Adrenal gland (tissue), 12 donors: Measurements from ENCODE around the gene B4GALNT3. TPM values are rescaled to one million over a fixed set of nuclear protein-coding genes. Genes with fewer than 3 reads are reported as not detected.

ENCODE experiments used
- DNase-seq, 7 donors: peaks; one replicate each; pipeline ENCODE4 v3.0.0-alpha.2; 2019 to 2020
- H3K27ac ChIP-seq, 5 donors: fragments of 200-600 bp; sonication (generic) in 4 of 5; 1 replicate in 3 of 5; 2 replicates in 2 of 5; pipeline versions ENCODE4 v1.5.1 to v1.8.0; 2016 to 2020; ENCODE audit warnings: mild to moderate bottlenecking in 1 of 5
- H3K27me3 ChIP-seq: fragments of 200-600 bp; 2 replicates; pipeline ENCODE4 v1.8.0; 2021
- H3K36me3 ChIP-seq, 2 donors: fragments of 200-600 bp; replicated peaks in 1 of 2; 1 replicate in 1 of 2; 2 replicates in 1 of 2; pipeline versions ENCODE4 v1.5.1 to v1.8.0; 2018 to 2022
- H3K4me1 ChIP-seq, 2 donors: fragments of 200-600 bp; replicated peaks in 1 of 2; 1 replicate in 1 of 2; 2 replicates in 1 of 2; pipeline versions ENCODE4 v1.5.1 to v1.8.0; 2018 to 2021
- H3K4me3 ChIP-seq, 4 donors: fragments of 200-600 bp; sonication (generic) in 3 of 4; one replicate each; pipeline ENCODE4 v1.5.1; 2016 to 2018
- H3K9me3 ChIP-seq, 3 donors: fragments of 200-600 bp; sonication (generic) in 1 of 3; replicated peaks in 1 of 3; 1 replicate in 2 of 3; 2 replicates in 1 of 3; pipeline versions ENCODE4 v1.5.1 to v1.8.0; 2016 to 2021
- POLR2A ChIP-seq, 2 donors: fragments of 450-650 bp; IDR thresholded peaks; one replicate each; pipeline ENCODE4 v1.6.1; 2017; ENCODE audit warnings: antibody characterized with exemption in 2 of 2, mild to moderate bottlenecking in 2 of 2, moderate library complexity in 1 of 2
- WGBS, 4 donors: extraction: QIAGEN DNeasy Blood & Tissue Kit in 2 of 4; methylation state at CpG; one replicate each; pipeline versions ENCODE4 v1.1.5 to v1.1.7; 2013 to 2017; 5-methylcytosine and 5-hydroxymethylcytosine counted together
- intact Hi-C, 2 donors: fragments of 100-400 bp; cut with DNase I; formaldehyde crosslinking; loops; one replicate each; pipeline versions ENCODE4 v1.14.1 to v1.15.0; 2022 to 2023
- polyA plus RNA-seq, 3 donors: library from polyadenylated mRNA; stranded (reverse); fragments of 200-250 nt in 2 of 3; fragments of 350-450 nt in 1 of 3; fragmentation: Illumina TruSeq in 1 of 3; extraction: RNeasy Lipid Tissue Mini Kit (QIAGEN cat#74804) in 1 of 3; gene quantifications; one replicate each; pipeline ENCODE4 v1.2.3, GENCODE V29; 2013 to 2014
- total RNA-seq, 9 donors: library from RNA; depleted of rRNA in 4 of 9; stranded (reverse); fragments of >200 nt in 4 of 9; fragments of 120-200 nt in 1 of 9; fragmentation: NEBNext Ultra II Directional in 1 of 9; extraction: Animal tissue kit (Norgen Biotek cat#: 25700) in 1 of 9; gene quantifications; one replicate each; pipeline versions ENCODE4 v1.1.0 to v1.2.4, GENCODE V29; 2013 to 2023
- TF ChIP-seq, protein P1 (sequence below), 6 experiments: fragments of 450-650 bp in 4 of 6; fragments of 200-600 bp in 2 of 6; sonication (generic) in 1 of 6; IDR thresholded peaks; 1 replicate in 5 of 6; 2 replicates in 1 of 6; pipeline versions ENCODE4 v1.5.1 to v1.8.0; 2016 to 2021; ENCODE audit warnings: antibody characterized with exemption in 6 of 6, mild to moderate bottlenecking in 2 of 6, moderate library complexity in 1 of 6
- donor health status: healthy with polysubstance abuse.
- donor health status: Bipolar disorder and iron deficiency.
- donor health status: DM: yes; HTN: yes; CAD: no.
- donor health status: DM: no; HTN: no; CAD: no.
- donor health status: DM: no; HTN: no; CAD: no.
- donor health status: DM: yes; HTN: yes; CAD: no.

Gene B4GALNT3
- total and polyA plus RNA-seq, 12 donors, result 3.1 to 43.1 (median 28.5) TPM

DNA sequence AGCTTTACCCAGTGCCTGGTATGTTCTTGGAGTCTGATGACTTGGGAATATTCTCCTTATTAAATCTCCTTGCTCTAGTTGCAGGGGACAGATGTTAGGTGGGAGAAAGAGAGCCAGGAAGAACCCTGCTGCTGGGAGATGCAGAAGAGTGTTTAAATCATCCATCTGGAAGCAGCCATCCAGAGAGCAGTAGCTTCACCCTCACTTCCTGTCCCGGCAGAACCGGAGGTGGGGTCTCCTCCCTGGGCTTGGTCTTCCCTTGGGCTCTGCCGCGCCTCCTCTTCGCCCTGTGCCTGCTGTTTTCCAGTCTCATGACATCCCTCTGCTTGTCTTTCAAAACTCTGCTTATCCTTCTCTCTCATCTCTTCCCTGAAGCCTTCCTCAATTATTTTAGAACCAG is 15.5 kb downstream of the B4GALNT3 start:
- Histone ChIP-seq H3K4me1 (no peaks in the 10 kb centered on the region), H3K27ac (no peak overlapping the region), H3K27me3 (no peaks in the 10 kb centered on the region), H3K9me3 (no peaks in the 10 kb centered on the region), H3K4me3 (no peak overlapping the region), H3K36me3 (no peaks in the 10 kb centered on the region)
- intact Hi-C loops, result no loop called here
- WGBS, 4 donors, result 54 to 73% (median 66%) methylated on average over 5 of the region's 5 CpGs
- TF ChIP-seq, protein P1, sequence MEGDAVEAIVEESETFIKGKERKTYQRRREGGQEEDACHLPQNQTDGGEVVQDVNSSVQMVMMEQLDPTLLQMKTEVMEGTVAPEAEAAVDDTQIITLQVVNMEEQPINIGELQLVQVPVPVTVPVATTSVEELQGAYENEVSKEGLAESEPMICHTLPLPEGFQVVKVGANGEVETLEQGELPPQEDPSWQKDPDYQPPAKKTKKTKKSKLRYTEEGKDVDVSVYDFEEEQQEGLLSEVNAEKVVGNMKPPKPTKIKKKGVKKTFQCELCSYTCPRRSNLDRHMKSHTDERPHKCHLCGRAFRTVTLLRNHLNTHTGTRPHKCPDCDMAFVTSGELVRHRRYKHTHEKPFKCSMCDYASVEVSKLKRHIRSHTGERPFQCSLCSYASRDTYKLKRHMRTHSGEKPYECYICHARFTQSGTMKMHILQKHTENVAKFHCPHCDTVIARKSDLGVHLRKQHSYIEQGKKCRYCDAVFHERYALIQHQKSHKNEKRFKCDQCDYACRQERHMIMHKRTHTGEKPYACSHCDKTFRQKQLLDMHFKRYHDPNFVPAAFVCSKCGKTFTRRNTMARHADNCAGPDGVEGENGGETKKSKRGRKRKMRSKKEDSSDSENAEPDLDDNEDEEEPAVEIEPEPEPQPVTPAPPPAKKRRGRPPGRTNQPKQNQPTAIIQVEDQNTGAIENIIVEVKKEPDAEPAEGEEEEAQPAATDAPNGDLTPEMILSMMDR (IDR thresholded peaks at IDR 0.05), result no peak
- no peak for TF ChIP-seq POLR2A (IDR thresholded peaks at IDR 0.05)
- peak in 1 of 7 donors; percentile 10 for DNase-seq

DNA sequence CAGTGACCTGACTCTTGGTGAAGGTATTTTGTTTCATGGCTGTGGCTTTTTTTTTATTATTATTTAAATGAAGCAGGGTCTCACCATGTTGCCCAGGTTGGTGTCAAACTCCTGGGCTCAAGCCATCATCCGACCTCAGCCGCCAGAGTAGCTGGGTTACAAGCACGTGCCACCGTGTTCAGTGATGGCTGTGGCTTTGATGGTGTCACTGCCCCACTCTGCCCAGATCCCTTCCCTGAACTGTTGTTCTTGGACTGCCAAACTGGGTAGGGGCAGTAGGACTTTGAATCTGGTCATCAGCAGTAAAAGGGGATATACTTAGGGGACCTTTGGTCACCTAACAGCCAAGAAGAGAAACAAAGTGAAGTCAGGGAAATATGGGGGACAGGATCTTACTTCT is 19.4 kb downstream of the B4GALNT3 start:
- TF ChIP-seq, protein P1 (IDR thresholded peaks at IDR 0.05), result no peak
- TF ChIP-seq POLR2A (IDR thresholded peaks at IDR 0.05), result no peak
- no peak overlapping the region for H3K4me3 ChIP-seq
- no peak overlapping the region for H3K27ac ChIP-seq
- WGBS, 4 donors, result 87 to 98% (median 96%) methylated on average over 4 of the region's 4 CpGs
- H3K4me1 ChIP-seq, result peaks cover 0 to 13% of the 10 kb centered on the region in 2 donors
- no peaks in the 10 kb centered on the region for H3K36me3 ChIP-seq
- intact Hi-C loops, result no loop called here
- no peaks in the 10 kb centered on the region for H3K9me3 ChIP-seq
- peak in 1 of 7 donors; percentile 2 for DNase-seq
- H3K27me3 ChIP-seq, result no peaks in the 10 kb centered on the region

DNA sequence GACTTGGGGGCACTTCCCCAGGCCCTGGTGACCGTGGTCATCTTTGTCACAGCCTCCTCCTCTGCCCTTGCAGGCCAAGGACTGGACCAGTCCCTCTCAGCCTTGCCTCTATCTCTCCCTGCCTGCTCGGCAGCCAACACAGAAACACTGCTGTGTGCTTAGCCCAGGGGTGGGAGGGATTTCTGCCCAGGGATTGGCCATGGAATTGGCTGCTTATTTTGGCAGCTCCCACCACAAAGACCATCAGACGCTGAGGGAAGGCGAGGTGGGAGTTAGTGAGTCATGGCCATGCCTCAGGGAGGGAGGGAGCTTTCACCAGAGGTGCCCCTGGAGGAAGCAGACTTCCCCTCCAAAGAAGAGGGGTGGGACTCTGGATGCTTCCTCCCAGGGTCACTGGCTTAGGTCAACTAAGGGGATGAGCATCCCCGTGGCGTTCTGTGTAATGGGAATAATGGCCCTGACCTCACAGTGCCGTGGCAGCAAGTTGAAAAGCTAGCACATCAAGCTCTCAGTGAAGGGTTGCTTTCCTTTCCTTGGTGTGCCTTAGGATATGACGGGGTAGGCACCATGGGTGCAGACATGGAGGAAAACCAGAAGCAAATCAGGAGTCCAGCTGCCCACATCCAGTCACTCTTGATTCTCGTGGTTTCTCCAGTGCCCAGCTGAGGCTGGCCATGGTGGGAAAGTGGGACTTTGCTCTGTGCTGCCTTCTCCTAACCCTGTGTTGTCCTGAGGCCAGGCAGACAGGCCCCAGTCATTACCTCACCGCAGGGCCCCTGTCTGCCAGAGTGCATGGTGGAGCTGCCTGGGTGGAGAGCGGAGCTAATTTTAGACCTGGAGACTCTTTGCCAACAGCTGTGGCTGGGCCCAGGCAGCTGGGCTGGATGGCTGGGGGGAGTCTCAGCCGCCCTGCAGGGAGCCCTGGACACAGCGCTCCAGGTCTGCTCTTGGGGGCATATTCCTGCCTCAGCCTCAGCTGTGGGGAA is 21.4 kb downstream of the B4GALNT3 start:
- no peaks in the 10 kb centered on the region for H3K27me3 ChIP-seq
- TF ChIP-seq, protein P1 (IDR thresholded peaks at IDR 0.05), result no peak
- no peak for TF ChIP-seq POLR2A (IDR thresholded peaks at IDR 0.05)
- intact Hi-C loops, result no loop called here
- H3K4me3 ChIP-seq, result no peak overlapping the region
- 38 to 64% (median 51%) methylated on average over 7 to 13 of the region's 13 CpGs for WGBS, 4 donors
- H3K4me1 ChIP-seq, result peaks cover 0 to 13% of the 10 kb centered on the region in 2 donors
- H3K27ac ChIP-seq, result peak overlapping the region in 2 of 5 donors; percentile 63
- H3K36me3 ChIP-seq, result no peaks in the 10 kb centered on the region
- DNase-seq, result peak in 6 of 7 donors; percentile 27 to 60 (median 54)
- no peaks in the 10 kb centered on the region for H3K9me3 ChIP-seq

DNA sequence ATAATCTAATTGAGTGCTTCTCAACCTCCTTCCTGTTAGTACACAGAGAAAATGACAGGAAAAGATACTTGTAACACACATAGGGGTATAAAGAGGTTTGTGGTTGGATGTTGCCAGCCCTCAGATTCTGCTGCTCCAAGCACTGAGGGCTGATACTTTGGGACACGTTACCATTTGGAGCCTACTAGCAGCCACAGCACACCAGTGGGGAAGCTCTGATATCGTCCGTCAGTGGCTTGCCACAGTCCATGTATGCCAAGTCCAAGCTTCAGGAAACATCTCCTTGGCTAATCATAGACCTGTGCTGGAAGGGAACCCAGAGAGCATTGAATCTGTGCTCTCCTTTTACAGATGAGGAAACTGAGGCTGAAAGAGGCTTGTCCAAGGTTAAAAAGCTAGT is 22.3 kb downstream of the B4GALNT3 start:
- Histone ChIP-seq H3K9me3 (no peaks in the 10 kb centered on the region), H3K36me3 (no peaks in the 10 kb centered on the region), H3K27me3 (no peaks in the 10 kb centered on the region), H3K27ac (no peak overlapping the region), H3K4me3 (no peak overlapping the region), H3K4me1 (peaks cover 0 to 13% of the 10 kb centered on the region in 2 donors)
- 77 to 93% (median 88%) methylated on average over 2 to 3 of the region's 3 CpGs for WGBS, 4 donors
- TF ChIP-seq, protein P1 (IDR thresholded peaks at IDR 0.05), result no peak
- no peak for TF ChIP-seq POLR2A (IDR thresholded peaks at IDR 0.05)
- intact Hi-C loops, result no loop called here
- DNase-seq, result peak in 1 of 7 donors; percentile 1
